Measurements from ENCODE around the gene COL10A1.

GRCh38 chr6:116127771-116128493 is 2.0 kb upstream of the COL10A1 start:
- TF ChIP-seq ZNF217 (IDR thresholded peaks at IDR 0.05), result no peak
- no peak for TF ChIP-seq ETV6 (conservative IDR thresholded peaks at IDR 0.05 in 1 of 2, IDR thresholded peaks at IDR 0.05 in 1 of 2; ENCODE audit: borderline replicate concordance in 1 of 2, low read depth in 1 of 2)
- no peak for TF ChIP-seq HDAC2 (IDR thresholded peaks at IDR 0.05)
- TF ChIP-seq CTCF (IDR thresholded peaks at IDR 0.05 in 2 of 3, conservative IDR thresholded peaks at IDR 0.05 in 1 of 3; ENCODE audit: control insufficient read depth in 2 of 3, extremely low read depth in 1 of 3, insufficient read depth in 1 of 3, low read depth in 3 of 3, low read length in 3 of 3), result no peak
- no peak for TF ChIP-seq NFYB (IDR thresholded peaks at IDR 0.05; ENCODE audit: insufficient read depth, low read depth, low read length)
- TF ChIP-seq REST (IDR thresholded peaks at IDR 0.05; ENCODE audit: low read depth, low read length), result no peak
- no peak for TF ChIP-seq POLR2A (IDR thresholded peaks at IDR 0.05; ENCODE audit: low read depth, low read length)
- no peak for TF ChIP-seq RCOR1 (conservative IDR thresholded peaks at IDR 0.05; ENCODE audit: low read depth, low read length)
